Keratinocyte (primary cell): ENCODE measurements around the gene PCDH15. TPM values are rescaled to one million over a fixed set of nuclear protein-coding genes. Genes with fewer than 3 reads are reported as not detected.

Experiments
- DNase-seq: peaks from one replicate; pipeline ENCODE4 v3.0.0-alpha.2; 2011; ENCODE audit warnings: low read depth, missing footprints, low spot score
- FAIRE-seq: peaks from 2 replicates; lab custom pipeline; 2011; peaks lifted over from hg19 to GRCh38; lab: Jason Lieb, UNC
- H2AFZ ChIP-seq: 2 replicates; pipeline ENCODE4 v1.6.0; 2012; ENCODE audit warnings: low read length, control low read depth, inconsistent platforms; ENCODE audit not compliant: control insufficient read depth
- H3K27ac ChIP-seq: 2 replicates; pipeline ENCODE4 v1.5.1; 2011; ENCODE audit warnings: low read length; ENCODE audit not compliant: control insufficient read depth, insufficient read depth
- H3K27me3 ChIP-seq: 3 replicates; pipeline ENCODE4 v1.6.0; 2011; ENCODE audit warnings: low read length; ENCODE audit not compliant: control insufficient read depth, insufficient read depth; ENCODE audit errors: extremely low read depth
- H3K36me3 ChIP-seq, 2 experiments: 2 replicates in 1 of 2; 3 replicates in 1 of 2; pipeline ENCODE4 v1.5.1; 2011; ENCODE audit warnings: low read length in 2 of 2, mild to moderate bottlenecking in 1 of 2; ENCODE audit not compliant: control insufficient read depth in 2 of 2, insufficient read depth in 2 of 2; ENCODE audit errors: extremely low read depth in 1 of 2
- H3K4me1 ChIP-seq: 3 replicates; pipeline ENCODE4 v1.5.1; 2011; ENCODE audit warnings: low read length; ENCODE audit not compliant: control insufficient read depth, insufficient read depth; ENCODE audit errors: extremely low read depth
- H3K4me2 ChIP-seq: 3 replicates; pipeline ENCODE4 v1.6.0; 2011; ENCODE audit warnings: low read depth, low read length; ENCODE audit not compliant: control insufficient read depth, insufficient read depth; ENCODE audit errors: extremely low read depth
- H3K4me3 ChIP-seq, 3 experiments: fragments of 200-600 bp in 1 of 3; sonication (generic) in 1 of 3; 2 replicates in 2 of 3; 3 replicates in 1 of 3; pipeline ENCODE4 v1.5.1; 2011 to 2016; ENCODE audit warnings: low read length in 3 of 3, mild to moderate bottlenecking in 3 of 3, control low read depth in 2 of 3, inconsistent platforms in 1 of 3, low read depth in 1 of 3, mixed read lengths in 1 of 3, mixed run types in 1 of 3, moderate library complexity in 1 of 3; ENCODE audit not compliant: control insufficient read depth in 2 of 3, insufficient read depth in 2 of 3; ENCODE audit errors: extremely low read depth in 1 of 3
- H3K79me2 ChIP-seq: 2 replicates; pipeline ENCODE4 v1.6.0; 2012; ENCODE audit warnings: low read length; ENCODE audit not compliant: control insufficient read depth, insufficient read depth
- H3K9ac ChIP-seq: 3 replicates; pipeline ENCODE4 v1.6.0; 2011; ENCODE audit warnings: low read length; ENCODE audit not compliant: control insufficient read depth, insufficient read depth; ENCODE audit errors: extremely low read depth
- H3K9me1 ChIP-seq: 3 replicates; pipeline ENCODE4 v1.6.0; 2011; ENCODE audit warnings: low read length; ENCODE audit not compliant: control insufficient read depth, insufficient read depth; ENCODE audit errors: extremely low read depth
- H3K9me3 ChIP-seq: 2 replicates; pipeline ENCODE4 v1.5.1; 2012; ENCODE audit warnings: low read depth, low read length; ENCODE audit not compliant: control insufficient read depth
- H4K20me1 ChIP-seq: 3 replicates; pipeline ENCODE4 v1.6.0; 2011; ENCODE audit warnings: low read length; ENCODE audit not compliant: control insufficient read depth, insufficient read depth; ENCODE audit errors: extremely low read depth
- EZH2 ChIP-seq: IDR thresholded peaks from one replicate; pipeline ENCODE4 v1.6.1; 2012; ENCODE audit warnings: inconsistent platforms, mild to moderate bottlenecking, low read length, moderate library complexity
- dilution Hi-C: fragments of 300-500 bp; cut with MboI; formaldehyde crosslinking; loops from one replicate; pipeline ENCODE4 v1.7.0; 2020; ENCODE audit warnings: low sequenced_read_pairs; ENCODE audit not compliant: extremely low pct_ligation_motif_present
- polyA plus RNA-seq, 5 experiments: library from polyadenylated mRNA; depleted of rRNA in 3 of 5; stranded (reverse) in 3 of 5; stranded (forward) in 1 of 5; unstranded in 1 of 5; fragments of >200 nt; gene quantifications; 1 replicate in 1 of 5; 2 replicates in 3 of 5; 3 replicates in 1 of 5; pipeline versions ENCODE4 v1.2.1 to v1.2.3, GENCODE V29; 2011 to 2012; ENCODE audit warnings: missing spikeins in 2 of 5, low read depth in 1 of 5, low replicate concordance in 1 of 5
- TF ChIP-seq, protein P1 (sequence below), 3 experiments: IDR thresholded peaks in 1 of 3; conservative IDR thresholded peaks in 1 of 3; optimal IDR thresholded peaks in 1 of 3; 2 replicates in 2 of 3; 3 replicates in 1 of 3; pipeline versions ENCODE3 to v1.5.1; 2011; ENCODE audit warnings: low read length in 3 of 3, mild to moderate bottlenecking in 3 of 3, moderate library complexity in 2 of 3, control low read depth in 1 of 3, inconsistent platforms in 1 of 3; ENCODE audit not compliant: insufficient read depth in 2 of 3; ENCODE audit errors: extremely low read depth in 1 of 3

The PCDH15 gene
- polyA plus RNA-seq, 1 donor (not counting 4 experiments of a cell fraction or from before 2014, with no cell fraction given) = not detected

- H3K27me3 ChIP-seq = no peaks in the 10 kb centered on the region
- H3K36me3 ChIP-seq = no peaks in the 10 kb centered on the region
- no peak overlapping the region for H2AFZ ChIP-seq
- no peaks in the 10 kb centered on the region for H4K20me1 ChIP-seq
- no peak overlapping the region for H3K27ac ChIP-seq
- H3K4me1 ChIP-seq = no peaks in the 10 kb centered on the region
- no peak for DNase-seq
- no peaks in the 10 kb centered on the region for H3K9me1 ChIP-seq
- TF ChIP-seq EZH2 = no peak
- TF ChIP-seq, protein P1, sequence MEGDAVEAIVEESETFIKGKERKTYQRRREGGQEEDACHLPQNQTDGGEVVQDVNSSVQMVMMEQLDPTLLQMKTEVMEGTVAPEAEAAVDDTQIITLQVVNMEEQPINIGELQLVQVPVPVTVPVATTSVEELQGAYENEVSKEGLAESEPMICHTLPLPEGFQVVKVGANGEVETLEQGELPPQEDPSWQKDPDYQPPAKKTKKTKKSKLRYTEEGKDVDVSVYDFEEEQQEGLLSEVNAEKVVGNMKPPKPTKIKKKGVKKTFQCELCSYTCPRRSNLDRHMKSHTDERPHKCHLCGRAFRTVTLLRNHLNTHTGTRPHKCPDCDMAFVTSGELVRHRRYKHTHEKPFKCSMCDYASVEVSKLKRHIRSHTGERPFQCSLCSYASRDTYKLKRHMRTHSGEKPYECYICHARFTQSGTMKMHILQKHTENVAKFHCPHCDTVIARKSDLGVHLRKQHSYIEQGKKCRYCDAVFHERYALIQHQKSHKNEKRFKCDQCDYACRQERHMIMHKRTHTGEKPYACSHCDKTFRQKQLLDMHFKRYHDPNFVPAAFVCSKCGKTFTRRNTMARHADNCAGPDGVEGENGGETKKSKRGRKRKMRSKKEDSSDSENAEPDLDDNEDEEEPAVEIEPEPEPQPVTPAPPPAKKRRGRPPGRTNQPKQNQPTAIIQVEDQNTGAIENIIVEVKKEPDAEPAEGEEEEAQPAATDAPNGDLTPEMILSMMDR (optimal IDR thresholded peaks at IDR 0.05 in 1 of 3, IDR thresholded peaks at IDR 0.05 in 1 of 3, conservative IDR thresholded peaks at IDR 0.05 in 1 of 3; ENCODE audit: extremely low read depth in 1 of 3, insufficient read depth in 2 of 3, low read length in 3 of 3) = no peak
- H3K9me3 ChIP-seq = no peaks in the 10 kb centered on the region
- H3K4me2 ChIP-seq = no peak overlapping the region
- dilution Hi-C loops = no loop called here
- no peaks in the 10 kb centered on the region for H3K79me2 ChIP-seq
- no peak overlapping the region for H3K9ac ChIP-seq
- FAIRE-seq = no peak
- no peak overlapping the region for H3K4me3 ChIP-seq
These were observed 936.2 kb downstream of the PCDH15 start for GRCh38 chr10:53864846-53865245.

DNA sequence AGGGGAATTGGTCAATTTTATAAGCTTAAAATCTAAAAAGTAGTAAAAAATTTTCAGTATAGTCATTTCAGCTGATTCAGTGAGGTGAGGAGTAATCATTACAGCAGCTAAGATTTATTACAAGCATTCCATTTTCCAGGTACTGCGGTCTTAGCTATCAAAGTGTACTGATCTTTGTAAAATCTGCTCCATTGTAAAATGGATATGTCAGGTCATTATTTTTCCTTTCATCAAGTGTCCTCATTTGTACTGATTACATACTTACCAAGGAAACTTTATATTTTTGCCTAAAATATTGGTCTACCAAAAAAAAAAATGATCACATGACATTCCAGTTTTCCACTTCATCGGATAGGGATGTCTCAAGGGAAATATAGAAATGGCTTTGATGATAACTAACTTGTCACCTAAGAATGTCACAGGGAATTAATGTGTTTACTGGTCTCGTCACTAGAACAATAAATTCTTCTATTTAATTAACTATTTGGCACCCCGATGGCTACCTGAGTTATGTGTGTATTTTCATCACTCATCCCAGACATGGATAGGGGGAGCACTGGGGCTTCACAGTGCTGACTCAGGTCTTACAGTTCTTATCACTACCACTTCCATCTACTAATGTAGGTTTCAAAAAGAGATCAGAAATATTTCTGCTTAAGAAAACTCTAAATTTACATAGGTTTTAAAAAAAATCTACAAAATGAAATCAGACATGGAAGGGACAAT is 948.4 kb downstream of the PCDH15 start:
- DNase-seq = no peak
- no peak overlapping the region for H2AFZ ChIP-seq
- no peaks in the 10 kb centered on the region for H3K9me1 ChIP-seq
- no peak overlapping the region for H3K4me2 ChIP-seq
- no peak overlapping the region for H3K4me3 ChIP-seq
- no peak for FAIRE-seq
- TF ChIP-seq EZH2 = no peak
- TF ChIP-seq, protein P1 (optimal IDR thresholded peaks at IDR 0.05 in 1 of 3, IDR thresholded peaks at IDR 0.05 in 1 of 3, conservative IDR thresholded peaks at IDR 0.05 in 1 of 3; ENCODE audit: extremely low read depth in 1 of 3, insufficient read depth in 2 of 3, low read length in 3 of 3) = no peak
- H3K9ac ChIP-seq = no peak overlapping the region
- H3K27ac ChIP-seq = no peak overlapping the region
- H4K20me1 ChIP-seq = no peaks in the 10 kb centered on the region
- no peaks in the 10 kb centered on the region for H3K36me3 ChIP-seq
- no peaks in the 10 kb centered on the region for H3K79me2 ChIP-seq
- H3K27me3 ChIP-seq = no peaks in the 10 kb centered on the region
- H3K4me1 ChIP-seq = no peaks in the 10 kb centered on the region
- no peaks in the 10 kb centered on the region for H3K9me3 ChIP-seq
- dilution Hi-C loops = no loop called here
